NCI-H748 (cell line): Measurements from ENCODE around the gene TRIM72.
"Not testable (repeated sequence)": the region's sequence is repeated elsewhere in the genome, so short reads cannot be mapped to it uniquely, and the experiment has no call there.

Experiments used
- DNase-seq: peaks from one replicate; lab custom pipeline; 2025; ENCODE audit not compliant: unreplicated experiment; lab: John Stamatoyannopoulos, UW

The TRIM72 gene

DNA sequence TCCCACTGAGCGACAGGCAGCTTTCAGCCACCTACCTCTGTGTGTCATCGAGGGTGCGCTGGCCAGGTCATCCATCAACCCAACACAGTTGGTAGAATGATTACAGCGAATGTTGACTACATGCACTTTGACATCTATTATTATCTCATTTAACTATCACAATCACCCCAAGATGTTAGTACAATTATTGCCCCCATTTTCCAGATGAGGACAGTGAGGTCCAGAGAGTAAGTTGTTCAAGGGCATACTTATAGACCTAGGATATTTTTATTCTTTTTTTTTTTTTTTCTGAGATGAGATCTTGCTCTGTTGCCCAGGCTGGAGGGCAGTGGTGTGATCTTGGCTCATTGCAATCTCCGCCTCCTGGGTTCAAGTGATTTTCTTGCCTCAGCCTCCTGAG, 37.5 kb downstream of the TRIM72 start:
- DNase-seq = no peak

DNA sequence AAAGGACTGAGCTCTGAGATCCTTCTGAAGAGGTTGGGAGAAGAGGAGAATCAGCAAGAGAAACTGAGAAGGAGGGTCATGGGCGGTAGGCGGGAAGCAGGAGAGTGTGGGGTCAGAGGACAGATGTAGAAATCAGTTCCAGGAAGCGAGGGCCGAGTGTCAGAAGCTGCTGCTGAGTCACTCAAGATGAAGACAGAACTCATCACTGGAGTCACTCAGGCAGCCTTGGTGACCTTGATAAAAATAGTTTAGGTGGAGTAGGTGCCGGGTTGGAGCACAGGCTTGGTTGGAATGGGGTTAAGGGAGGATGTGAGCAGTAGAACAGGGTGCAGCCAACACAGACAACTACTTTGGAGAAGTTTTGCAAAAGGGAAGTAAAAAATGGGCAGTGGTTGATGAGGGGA, 39.7 kb downstream of the TRIM72 start:
- no peak for DNase-seq

GRCh38 chr16:31256466-31256865, 42.5 kb downstream of the TRIM72 start:
- no peak for DNase-seq

DNA sequence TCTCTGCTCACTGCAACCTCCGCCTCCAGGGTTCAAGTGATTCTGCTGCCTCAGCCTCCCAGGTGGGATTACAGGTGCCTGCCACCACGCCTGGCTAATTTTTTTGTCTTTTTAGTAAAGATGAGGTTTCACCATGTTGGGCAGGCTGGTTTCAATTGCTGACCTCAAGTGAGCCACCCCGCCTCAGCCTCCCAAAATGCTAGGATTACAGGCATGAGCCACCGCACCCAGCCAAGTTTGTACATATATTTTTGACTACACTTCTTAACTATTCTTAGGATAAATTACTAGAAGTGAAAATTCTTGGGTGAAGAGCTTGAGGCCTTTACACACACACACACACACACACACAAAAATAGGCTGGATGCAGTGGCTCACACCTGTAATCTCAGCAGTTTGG, 44.4 kb downstream of the TRIM72 start:
- DNase-seq = no peak

DNA sequence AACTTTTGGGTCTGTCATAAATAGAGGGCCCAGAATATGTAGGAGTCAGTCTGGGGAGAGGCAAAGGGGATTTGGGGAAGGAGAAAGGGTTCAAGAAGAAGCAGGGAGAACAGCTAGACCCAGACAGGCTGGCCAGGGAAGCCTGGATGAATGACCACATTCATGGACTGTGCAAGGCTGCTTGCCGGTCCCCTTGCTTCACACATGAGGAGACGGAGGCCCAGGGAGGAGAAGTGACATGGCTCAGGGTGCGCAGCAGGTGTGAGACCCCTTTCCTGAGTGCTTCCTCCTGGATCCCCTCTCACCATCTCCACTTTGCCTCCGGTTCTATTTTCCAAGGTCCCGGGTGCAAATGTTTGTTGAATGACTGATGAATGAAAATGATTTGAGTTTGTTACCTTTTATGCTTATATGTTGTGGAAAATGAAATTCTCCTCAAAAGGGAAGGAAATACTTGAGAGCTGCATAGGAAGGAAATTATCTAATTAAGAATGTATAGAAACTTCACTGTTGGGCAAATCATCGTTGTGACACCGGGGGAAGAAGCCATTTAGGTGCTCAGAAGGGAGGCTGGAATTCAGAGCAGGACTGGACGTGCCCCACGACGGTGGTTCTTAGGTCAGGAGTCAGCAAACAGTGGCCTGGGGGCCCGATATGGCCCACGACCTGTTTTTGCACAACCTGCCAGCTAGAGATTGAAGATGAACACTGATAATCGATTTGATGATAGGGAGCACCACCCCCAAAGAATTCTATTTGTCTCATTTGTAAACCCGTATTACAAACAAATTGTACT, 46.4 kb downstream of the TRIM72 start:
- DNase-seq = no peak

DNA sequence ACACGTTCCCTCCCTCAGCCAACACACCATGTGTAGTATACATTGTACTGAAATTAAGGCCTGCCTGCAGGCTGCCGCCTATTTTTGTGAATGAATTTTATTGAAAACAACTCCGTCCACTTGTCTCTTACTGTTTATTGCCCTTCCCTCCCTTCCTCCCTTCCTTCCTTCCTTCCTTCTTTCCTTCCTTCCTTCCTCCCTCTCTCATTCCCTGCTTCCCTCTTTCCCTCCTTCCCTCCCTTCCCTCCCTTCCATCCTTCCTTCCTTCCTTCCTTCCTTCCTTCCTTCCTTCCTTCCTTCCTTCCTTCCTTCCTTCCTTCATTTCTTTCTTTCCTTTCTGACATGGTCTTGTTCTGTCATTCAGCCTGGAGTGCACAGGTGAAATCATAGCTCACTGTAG, 48.2 kb downstream of the TRIM72 start:
- DNase-seq = no peak

- DNase-seq = no peak
These were observed 51.7 kb downstream of the TRIM72 start for GRCh38 chr16:31265329-31266245.

DNA sequence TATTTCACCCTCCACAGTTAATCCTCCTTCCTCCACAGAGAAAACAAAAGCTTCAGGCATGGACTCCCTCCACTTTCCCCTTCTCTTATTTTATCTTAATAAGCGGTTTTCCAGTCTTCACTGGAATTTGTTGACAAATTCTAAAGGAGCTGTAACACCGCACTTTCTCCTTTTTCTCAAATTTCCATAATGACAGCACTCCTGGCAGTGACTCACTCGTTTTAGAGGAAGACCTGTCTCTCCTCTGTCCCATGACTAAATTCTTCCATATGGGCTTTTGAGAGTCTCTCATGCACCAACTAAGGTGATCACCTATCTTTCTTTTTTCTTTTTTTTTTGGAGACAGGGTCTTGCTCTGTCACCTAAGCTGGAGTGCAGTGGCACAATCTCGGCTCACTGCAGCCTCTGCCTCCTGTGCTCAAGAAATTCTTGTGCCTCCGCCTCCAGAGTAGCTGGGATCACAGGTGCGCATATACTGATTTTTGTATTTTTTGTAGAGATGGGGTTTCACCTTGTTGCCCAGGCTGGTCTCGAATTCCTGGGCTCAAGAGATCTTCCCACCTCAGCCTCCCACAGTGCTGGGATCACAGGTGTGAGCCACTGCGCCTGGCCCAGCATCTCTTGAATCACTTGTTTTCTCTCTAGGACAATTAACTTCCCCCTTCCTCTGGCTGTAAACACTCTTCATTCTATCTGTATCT, 53.6 kb downstream of the TRIM72 start:
- no peak for DNase-seq

- DNase-seq = no peak
These were observed 54.1 kb downstream of the TRIM72 start for GRCh38 chr16:31268033-31268365.

- no peak for DNase-seq
These were observed 55.0 kb downstream of the TRIM72 start for GRCh38 chr16:31268891-31269290.

- no peak for DNase-seq
These were observed 55.6 kb downstream of the TRIM72 start for GRCh38 chr16:31269541-31269940.

GRCh38 chr16:31269973-31270372, 56.1 kb downstream of the TRIM72 start:
- DNase-seq = not testable (repeated sequence)

- DNase-seq = no peak
These were observed 56.9 kb downstream of the TRIM72 start for GRCh38 chr16:31270795-31271194.

DNA sequence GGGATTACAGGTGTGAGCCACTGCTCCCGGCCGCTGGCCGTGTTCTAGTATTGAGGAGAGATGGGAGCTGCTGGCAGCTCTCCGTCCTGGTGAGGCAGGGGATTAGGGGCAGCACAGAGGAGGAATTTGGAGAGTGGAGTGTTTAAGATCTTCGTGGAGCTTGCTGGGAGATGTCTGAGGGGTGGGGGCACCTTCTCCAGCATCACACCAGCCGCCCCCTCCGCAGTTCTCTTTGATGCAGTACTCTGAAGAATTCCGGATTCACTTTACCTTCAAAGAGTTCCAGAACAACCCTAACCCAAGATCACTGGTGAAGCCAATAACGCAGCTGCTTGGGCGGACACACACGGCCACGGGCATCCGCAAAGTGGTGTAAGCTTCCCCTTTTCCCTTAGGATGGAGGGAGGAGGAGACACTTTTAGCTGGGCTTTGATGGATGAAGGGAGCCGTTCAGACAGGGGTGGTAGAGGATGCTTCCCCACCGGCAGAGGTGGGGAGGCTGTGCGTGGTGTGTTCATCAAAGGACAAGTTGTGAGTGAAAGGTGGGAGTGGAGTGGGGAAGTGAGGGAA, 57.8 kb downstream of the TRIM72 start:
- DNase-seq = no peak

DNA sequence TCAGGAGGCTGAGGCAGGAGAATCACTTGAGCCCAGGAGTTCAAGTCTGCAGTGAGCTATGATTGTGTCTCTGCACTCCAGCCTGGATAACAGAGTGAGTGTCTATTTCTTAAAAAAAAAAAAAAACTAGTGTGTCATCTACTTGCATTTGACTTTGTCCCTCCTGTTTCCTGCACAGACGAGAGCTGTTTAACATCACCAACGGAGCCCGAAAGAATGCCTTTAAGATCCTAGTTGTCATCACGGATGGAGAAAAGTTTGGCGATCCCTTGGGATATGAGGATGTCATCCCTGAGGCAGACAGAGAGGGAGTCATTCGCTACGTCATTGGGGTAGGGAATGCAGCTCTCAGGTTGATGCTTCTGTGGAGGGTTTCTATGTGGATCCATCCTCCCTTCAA, 59.3 kb downstream of the TRIM72 start:
- DNase-seq = no peak

DNA sequence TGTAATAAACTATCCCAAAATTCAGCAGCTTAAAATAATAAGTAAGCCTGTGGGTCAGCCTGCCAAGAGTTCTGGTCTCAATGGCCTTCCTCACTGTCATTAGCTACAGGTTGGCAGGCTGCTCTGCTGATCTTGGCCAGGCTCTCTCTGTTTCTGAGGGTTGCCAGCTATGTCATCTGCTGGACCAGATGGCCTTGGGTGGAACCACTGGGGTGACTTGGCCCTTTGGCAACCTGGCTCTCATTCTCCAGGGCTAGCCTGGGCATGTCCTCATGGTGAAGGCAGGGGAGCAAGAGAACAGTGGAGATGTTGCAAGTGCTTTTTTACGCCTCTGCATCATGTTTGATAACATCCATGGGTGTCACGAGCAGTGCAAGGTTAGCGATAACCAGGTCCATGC, 59.8 kb downstream of the TRIM72 start:
- no peak for DNase-seq

- DNase-seq = no peak
These were observed 61.2 kb downstream of the TRIM72 start for GRCh38 chr16:31274831-31275816.

- DNase-seq = no peak
These were observed 62.7 kb downstream of the TRIM72 start for GRCh38 chr16:31276600-31276999.

DNA sequence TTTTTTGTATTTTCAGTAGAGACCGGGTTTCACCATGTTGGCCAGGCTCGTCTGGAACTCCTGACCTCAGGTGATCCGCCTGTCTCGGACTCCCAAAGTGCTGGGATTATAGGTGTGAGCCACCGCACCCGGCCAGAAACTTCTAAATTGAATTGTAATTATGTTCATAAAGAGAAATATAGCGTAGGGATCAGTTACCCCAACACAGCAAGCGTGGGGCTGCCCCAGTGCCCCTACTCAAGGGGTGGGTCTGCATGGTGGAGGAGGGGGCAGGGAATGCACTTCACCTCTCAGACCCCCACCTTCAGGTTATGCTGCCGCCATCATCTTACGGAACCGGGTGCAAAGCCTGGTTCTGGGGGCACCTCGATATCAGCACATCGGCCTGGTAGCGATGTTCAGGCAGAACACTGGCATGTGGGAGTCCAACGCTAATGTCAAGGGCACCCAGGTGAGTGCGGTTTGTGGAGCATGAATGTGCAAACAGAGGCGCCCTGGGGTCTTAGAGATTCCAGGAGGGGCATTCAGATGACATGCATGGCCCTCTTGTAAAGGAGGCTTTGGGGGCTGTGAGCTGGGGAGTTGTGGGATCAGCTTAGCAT, 63.8 kb downstream of the TRIM72 start:
- no peak for DNase-seq

DNA sequence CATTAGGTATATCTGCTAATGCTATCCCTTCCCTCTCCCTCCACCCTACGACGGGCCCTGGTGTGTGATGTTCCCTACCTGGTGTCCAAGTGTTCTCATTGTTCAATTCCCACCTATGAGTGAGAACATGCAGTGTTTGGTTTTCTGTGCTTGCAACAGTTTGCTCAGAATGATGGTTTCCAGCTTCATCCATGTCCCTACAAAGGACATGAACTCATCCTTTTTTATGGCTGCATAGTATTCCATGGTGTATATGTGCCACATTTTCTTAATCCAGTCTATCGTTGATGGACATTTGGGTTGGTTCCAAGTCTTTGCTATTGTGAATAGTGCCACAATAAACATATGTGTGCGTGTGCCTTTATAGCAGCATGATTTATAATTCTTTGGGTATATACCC, 64.9 kb downstream of the TRIM72 start:
- not testable (repeated sequence) for DNase-seq
